D721Med (cell line): ENCODE data around the gene EFL1.
"Not testable (repeated sequence)": the region's sequence is repeated elsewhere in the genome, so short reads cannot be mapped to it uniquely, and the experiment has no call there.

ENCODE experiments used
- DNase-seq: peaks from one replicate; pipeline ENCODE4 v3.0.0; 2011; ENCODE audit warnings: low spot score; ENCODE audit not compliant: insufficient read length
- FAIRE-seq: peaks from 2 replicates; lab custom pipeline; 2011; peaks lifted over from hg19 to GRCh38; lab: Jason Lieb, UNC
- CTCF ChIP-seq: IDR thresholded peaks from 2 replicates; pipeline ENCODE4 v1.5.1; 2012; ENCODE audit warnings: mild to moderate bottlenecking, control low read depth; ENCODE audit not compliant: insufficient read depth; ENCODE audit errors: missing control alignments

EFL1 gene

GRCh38 chr15:82303956-82304777 lies 41.6 kb upstream of the EFL1 start:
- no peak for FAIRE-seq
- DNase-seq = no peak
- TF ChIP-seq CTCF = no peak

- TF ChIP-seq CTCF = no peak
- DNase-seq (no peak), FAIRE-seq (no peak)
Observed at GRCh38 chr15:82301296-82302016, 38.9 kb upstream of the EFL1 start.

GRCh38 chr15:82300883-82301282 lies 38.3 kb upstream of the EFL1 start:
- DNase-seq = no peak
- TF ChIP-seq CTCF = no peak
- FAIRE-seq = no peak

GRCh38 chr15:82300326-82300725 lies 37.8 kb upstream of the EFL1 start:
- FAIRE-seq, DNase-seq: not testable (repeated sequence)

GRCh38 chr15:82299511-82299914 lies 37.0 kb upstream of the EFL1 start:
- FAIRE-seq, DNase-seq: not testable (repeated sequence)

- no peak for TF ChIP-seq CTCF
- DNase-seq = no peak
- no peak for FAIRE-seq
Observed at GRCh38 chr15:82298520-82298919, 36.0 kb upstream of the EFL1 start.

GRCh38 chr15:82298032-82298431 lies 35.5 kb upstream of the EFL1 start:
- no peak for TF ChIP-seq CTCF
- FAIRE-seq = no peak
- no peak for DNase-seq

GRCh38 chr15:82297546-82297945 lies 35.0 kb upstream of the EFL1 start:
- DNase-seq (no peak), FAIRE-seq (no peak)
- no peak for TF ChIP-seq CTCF
